ENCODE measurements around the gene COL1A2. TPM values are rescaled to one million over a fixed set of nuclear protein-coding genes. Genes with fewer than 3 reads are reported as not detected.

COL1A2 gene
- total RNA-seq, 1 donor, result 0.52 TPM

DNA sequence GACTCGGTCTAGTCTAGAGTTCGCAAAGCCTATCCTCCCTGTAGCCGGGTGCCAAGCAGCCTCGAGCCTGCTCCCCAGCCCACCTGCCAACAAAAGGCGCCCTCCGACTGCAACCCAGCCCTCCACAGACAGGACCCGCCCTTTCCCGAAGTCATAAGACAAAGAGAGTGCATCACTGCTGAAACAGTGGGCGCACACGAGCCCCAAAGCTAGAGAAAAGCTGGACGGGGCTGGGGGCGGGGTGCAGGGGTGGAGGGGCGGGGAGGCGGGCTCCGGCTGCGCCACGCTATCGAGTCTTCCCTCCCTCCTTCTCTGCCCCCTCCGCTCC is 622 bp upstream of the COL1A2 start:
- H3K4me1 ChIP-seq (ENCODE audit: insufficient read depth, low read length), result peaks cover 11% of the 10 kb centered on the region
- H3K4me3 ChIP-seq (ENCODE audit: low read length), result no peak overlapping the region
- peaks cover 18% of the 10 kb centered on the region for H3K27me3 ChIP-seq (ENCODE audit: insufficient read depth, low read length)
- no peaks in the 10 kb centered on the region for H3K9me3 ChIP-seq (ENCODE audit: low read depth, low read length)

DNA sequence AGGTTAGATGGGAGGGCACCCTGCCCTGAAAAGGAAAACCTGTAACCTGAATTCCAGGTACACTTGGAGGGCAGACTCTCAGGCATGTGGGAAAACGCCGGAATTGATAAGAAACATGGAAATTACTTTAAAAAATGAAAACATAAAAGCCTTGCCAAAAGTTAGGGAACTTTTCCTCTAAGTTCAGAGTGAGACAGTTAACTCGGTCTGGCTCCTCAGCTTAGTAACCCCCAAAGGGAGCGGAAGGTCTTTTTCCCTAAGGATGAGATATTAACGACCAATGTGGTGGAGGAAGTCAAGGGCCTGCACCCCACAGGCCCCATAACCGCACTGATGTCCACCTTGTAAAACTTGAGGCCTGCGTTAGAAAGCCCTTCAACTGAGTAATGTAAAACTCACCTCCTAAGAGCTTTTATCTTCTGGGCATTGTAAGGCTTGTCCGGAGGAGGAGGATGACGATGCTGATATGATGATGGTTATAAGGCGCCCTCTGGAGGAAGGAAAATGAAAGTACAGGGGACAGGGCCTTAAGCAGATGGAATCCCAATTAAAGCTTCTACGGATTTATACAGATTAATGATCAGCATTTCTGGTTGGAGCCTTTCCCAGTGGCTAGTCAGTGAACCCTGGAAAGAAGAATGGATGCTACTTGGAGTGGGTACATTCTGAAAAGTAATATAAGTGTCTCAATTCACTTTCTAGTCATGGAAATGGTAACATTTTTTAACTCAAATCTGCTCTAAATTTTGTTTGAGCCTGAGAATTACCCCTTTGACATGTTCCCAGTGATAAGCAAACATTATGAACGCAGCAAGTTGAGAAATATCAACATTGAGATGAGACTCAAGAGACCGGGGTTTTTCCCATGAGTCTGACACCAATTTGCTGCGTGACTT is 694 bp downstream of the COL1A2 start:
- Histone ChIP-seq H3K4me3 (ENCODE audit: low read length) (no peak overlapping the region), H3K27me3 (ENCODE audit: insufficient read depth, low read length) (peaks cover 22% of the 10 kb centered on the region), H3K4me1 (ENCODE audit: insufficient read depth, low read length) (peaks cover 11% of the 10 kb centered on the region), H3K9me3 (ENCODE audit: low read depth, low read length) (no peaks in the 10 kb centered on the region)

DNA sequence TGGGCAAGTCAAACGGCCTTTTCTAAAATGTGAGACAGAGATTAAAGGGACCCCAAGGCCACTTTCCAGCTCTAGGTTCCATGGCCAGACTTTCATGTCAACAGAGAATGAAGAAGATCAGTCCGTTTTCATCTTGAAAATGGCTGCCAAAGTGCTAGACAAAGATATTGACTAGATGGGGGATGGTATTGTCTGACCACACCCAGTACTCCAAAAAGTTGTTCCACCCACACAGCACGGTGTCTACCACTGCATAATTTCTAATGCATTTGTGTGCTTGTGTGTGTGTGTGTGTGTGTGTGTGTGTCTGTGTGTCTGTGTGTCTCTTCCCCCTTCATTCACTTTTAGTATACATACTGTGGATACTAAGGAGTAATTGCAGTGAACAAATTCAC is 1.3 kb downstream of the COL1A2 start:
- no peak overlapping the region for H3K4me3 ChIP-seq (ENCODE audit: low read length)
- H3K27me3 ChIP-seq (ENCODE audit: insufficient read depth, low read length), result peaks cover 22% of the 10 kb centered on the region
- peaks cover 11% of the 10 kb centered on the region for H3K4me1 ChIP-seq (ENCODE audit: insufficient read depth, low read length)
- H3K9me3 ChIP-seq (ENCODE audit: low read depth, low read length), result no peaks in the 10 kb centered on the region

DNA sequence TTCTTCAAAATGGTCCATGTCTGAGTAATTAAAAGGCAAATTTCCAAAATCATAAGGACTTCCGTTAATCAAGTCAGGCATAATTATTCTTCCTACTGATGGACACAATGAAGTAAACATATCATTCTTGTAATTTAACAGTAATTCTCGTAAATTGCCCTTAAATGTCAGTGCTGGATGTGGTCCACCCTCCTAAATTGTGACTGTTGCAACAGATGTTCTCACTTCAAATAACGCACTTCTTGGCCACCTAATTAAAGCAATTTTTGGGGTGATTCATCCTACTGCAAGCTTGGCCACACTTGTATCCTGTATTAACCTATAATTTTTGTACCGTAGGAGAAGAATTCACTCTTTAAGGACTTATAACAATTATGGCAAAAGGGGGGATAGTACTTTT is 1.9 kb downstream of the COL1A2 start:
- Histone ChIP-seq H3K9me3 (ENCODE audit: low read depth, low read length) (no peaks in the 10 kb centered on the region), H3K4me3 (ENCODE audit: low read length) (no peak overlapping the region), H3K4me1 (ENCODE audit: insufficient read depth, low read length) (peaks cover 11% of the 10 kb centered on the region), H3K27me3 (ENCODE audit: insufficient read depth, low read length) (peaks cover 22% of the 10 kb centered on the region)

DNA sequence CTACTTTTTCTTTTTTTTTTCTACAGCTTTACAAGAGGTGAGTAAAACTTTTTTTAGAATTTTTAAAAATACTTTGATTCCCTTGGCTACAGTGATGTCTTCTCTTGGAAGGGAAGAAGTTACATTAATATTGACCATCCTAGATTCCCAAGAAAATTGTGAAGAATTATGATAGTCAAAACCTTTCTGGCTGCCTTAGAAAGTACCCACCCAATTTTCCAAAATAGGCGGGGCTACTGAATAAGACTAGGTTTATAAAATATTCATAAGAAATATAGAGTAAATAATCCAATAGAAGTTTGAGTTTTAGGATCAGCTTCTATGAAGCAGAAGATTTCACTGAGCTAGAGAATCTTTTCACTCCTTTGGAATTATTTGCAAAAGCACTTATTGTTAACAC is 3.0 kb downstream of the COL1A2 start:
- H3K4me3 ChIP-seq (ENCODE audit: low read length), result no peak overlapping the region
- peaks cover 22% of the 10 kb centered on the region for H3K27me3 ChIP-seq (ENCODE audit: insufficient read depth, low read length)
- H3K4me1 ChIP-seq (ENCODE audit: insufficient read depth, low read length), result peaks cover 11% of the 10 kb centered on the region
- H3K9me3 ChIP-seq (ENCODE audit: low read depth, low read length), result no peaks in the 10 kb centered on the region

DNA sequence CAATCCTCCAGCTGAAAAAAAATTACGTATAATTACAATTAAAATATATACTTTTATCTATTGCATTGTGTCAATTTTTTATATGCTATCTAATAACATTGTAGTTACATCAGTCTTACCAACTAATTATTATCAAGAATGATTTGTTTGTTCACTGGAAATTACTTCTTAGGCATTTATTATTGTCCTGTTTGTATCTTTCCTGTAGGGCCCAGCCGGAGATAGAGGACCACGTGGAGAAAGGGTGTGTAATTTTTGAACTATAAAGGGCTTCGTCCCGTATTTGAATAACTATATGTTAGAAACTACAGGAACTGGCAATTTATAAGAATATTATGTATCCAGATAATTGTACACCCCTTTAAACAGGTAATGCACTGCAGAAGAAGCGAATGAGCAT is 4.1 kb downstream of the COL1A2 start:
- Histone ChIP-seq H3K9me3 (ENCODE audit: low read depth, low read length) (no peaks in the 10 kb centered on the region), H3K4me1 (ENCODE audit: insufficient read depth, low read length) (peaks cover 11% of the 10 kb centered on the region), H3K27me3 (ENCODE audit: insufficient read depth, low read length) (peaks cover 22% of the 10 kb centered on the region), H3K4me3 (ENCODE audit: low read length) (no peak overlapping the region)

DNA sequence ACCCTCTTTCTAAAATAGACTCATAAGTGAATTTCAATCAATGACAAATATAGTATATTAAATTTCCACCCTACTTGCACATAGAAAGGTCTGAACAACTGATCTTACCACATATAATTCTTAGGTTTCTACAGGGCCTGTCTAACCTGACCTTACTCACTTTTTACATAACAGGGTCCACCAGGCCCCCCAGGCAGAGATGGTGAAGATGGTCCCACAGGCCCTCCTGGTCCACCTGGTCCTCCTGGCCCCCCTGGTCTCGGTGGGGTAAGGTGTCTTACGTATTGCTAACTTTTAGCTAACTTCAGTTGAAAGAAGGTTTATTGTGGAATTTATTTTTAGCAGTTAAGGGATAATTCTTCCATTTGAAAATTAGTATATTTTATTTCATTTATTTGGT is 5.3 kb downstream of the COL1A2 start:
- Histone ChIP-seq H3K4me1 (ENCODE audit: insufficient read depth, low read length) (peaks cover 5% of the 10 kb centered on the region), H3K27me3 (ENCODE audit: insufficient read depth, low read length) (peaks cover 16% of the 10 kb centered on the region), H3K4me3 (ENCODE audit: low read length) (no peak overlapping the region), H3K9me3 (ENCODE audit: low read depth, low read length) (no peaks in the 10 kb centered on the region)

DNA sequence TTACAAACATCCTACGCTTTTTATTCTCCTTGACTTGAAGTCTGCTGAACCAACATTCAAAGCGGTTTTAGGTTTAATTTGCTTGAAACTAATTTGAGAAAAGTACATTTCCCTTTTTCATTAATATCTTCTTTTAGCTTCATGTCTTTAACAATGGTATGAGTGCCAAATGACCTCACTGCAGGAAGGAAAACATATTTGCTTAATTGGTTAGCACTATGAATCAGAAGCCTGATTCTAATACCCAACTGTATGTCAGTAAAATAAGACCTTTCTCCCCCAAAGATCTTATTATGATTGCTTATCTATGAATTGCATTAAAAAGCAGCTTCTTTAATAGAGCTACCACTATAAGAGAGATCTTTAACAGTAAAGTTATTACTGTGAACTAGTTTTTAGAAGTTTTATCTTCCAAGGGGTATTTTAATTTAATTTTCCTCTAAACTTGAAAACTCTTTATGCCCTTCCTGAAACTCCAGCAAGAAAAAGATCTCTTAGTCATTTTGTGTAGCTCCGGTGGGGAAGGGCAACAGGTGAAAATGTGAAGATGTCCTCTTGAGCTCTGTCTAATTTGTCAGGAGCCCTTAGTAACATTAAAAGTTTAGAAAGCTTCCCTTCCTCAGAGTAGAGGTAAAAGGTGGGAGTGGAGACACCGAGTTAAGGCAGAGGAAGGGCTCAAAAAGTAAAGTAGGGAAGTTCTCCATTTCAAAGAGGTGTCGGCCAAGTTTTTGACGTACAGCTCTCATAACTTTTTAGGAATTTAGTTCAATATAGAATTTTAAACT is 6.1 kb downstream of the COL1A2 start:
- no peaks in the 10 kb centered on the region for H3K9me3 ChIP-seq (ENCODE audit: low read depth, low read length)
- no peak overlapping the region for H3K4me3 ChIP-seq (ENCODE audit: low read length)
- no peaks in the 10 kb centered on the region for H3K4me1 ChIP-seq (ENCODE audit: insufficient read depth, low read length)
- peaks cover 8% of the 10 kb centered on the region for H3K27me3 ChIP-seq (ENCODE audit: insufficient read depth, low read length)

DNA sequence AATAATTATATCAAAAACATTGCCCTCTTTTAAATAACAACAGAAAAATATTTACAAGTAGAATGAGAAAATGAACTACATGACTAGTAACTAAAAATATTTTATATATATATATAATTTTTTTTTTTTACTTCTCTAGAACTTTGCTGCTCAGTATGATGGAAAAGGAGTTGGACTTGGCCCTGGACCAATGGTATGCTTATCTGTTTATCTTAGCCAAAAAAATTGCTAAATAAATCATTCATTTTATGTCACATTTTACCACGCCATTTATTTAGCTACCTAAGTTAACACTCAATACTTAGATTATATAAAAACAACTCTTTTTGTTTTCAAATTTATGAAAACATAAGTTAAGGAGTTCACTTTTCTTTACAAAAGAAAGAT is 6.7 kb downstream of the COL1A2 start:
- no peaks in the 10 kb centered on the region for H3K4me1 ChIP-seq (ENCODE audit: insufficient read depth, low read length)
- no peaks in the 10 kb centered on the region for H3K9me3 ChIP-seq (ENCODE audit: low read depth, low read length)
- no peak overlapping the region for H3K4me3 ChIP-seq (ENCODE audit: low read length)
- H3K27me3 ChIP-seq (ENCODE audit: insufficient read depth, low read length), result peaks cover 3% of the 10 kb centered on the region

DNA sequence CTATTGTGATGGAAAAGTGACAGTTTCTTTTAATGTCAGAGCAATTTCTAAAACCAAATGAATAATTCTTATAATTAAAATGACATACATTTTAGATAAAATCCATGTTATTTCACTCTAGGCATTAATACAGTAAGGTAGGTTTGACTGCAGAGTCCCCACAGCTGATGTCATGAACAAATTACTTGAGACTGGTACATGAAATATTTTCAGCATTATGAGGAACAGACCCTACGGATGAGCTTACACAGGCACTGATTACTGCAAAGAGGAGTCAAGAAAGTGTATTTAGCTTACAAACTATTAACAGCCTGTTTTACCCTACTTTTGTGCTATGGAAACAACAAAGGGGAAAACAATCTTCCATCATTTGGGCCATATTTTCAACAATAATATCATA is 8.9 kb downstream of the COL1A2 start:
- Histone ChIP-seq H3K9me3 (ENCODE audit: low read depth, low read length) (no peaks in the 10 kb centered on the region), H3K4me1 (ENCODE audit: insufficient read depth, low read length) (no peaks in the 10 kb centered on the region), H3K27me3 (ENCODE audit: insufficient read depth, low read length) (peaks cover 3% of the 10 kb centered on the region), H3K4me3 (ENCODE audit: low read length) (no peak overlapping the region)

DNA sequence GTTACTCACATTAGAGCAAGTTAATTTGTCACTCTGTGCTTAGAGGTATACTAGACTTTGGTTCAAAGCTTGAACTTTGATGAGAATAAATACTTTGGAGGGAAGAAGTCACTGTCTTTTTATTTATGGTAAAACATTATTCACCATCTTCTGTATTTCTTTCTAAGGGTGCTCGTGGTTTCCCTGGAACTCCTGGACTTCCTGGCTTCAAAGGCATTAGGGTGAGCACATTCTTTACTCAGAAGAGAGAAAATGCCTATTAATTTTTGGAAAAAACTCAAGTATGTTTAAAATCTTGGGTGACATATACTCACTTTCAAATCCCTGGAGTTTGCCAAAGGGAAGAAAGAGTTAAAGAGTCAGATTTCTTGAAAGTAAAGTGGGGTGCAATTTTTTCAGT is 10.8 kb downstream of the COL1A2 start:
- no peaks in the 10 kb centered on the region for H3K27me3 ChIP-seq (ENCODE audit: insufficient read depth, low read length)

DNA sequence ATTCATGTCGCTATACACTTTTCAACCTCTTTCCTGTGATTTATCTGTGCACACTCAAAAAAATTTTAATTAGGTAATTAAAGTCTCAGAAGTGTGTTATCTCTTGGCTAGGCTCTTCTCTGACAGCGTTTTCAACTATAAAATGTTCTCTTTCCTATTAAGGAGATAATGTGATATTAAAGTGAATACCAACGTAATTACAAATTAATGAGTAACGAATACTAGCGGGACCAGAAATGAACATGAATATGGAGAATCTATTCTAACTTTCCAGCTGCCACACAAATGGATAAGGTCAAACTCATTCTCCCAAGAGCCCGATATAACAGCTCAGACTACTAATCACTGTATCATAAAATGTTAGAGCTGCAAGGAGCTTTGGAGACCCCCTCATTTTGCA is 12.0 kb downstream of the COL1A2 start:
- Histone ChIP-seq H3K4me1 (ENCODE audit: insufficient read depth, low read length) (no peaks in the 10 kb centered on the region), H3K4me3 (ENCODE audit: low read length) (no peak overlapping the region), H3K9me3 (ENCODE audit: low read depth, low read length) (no peaks in the 10 kb centered on the region), H3K27me3 (ENCODE audit: insufficient read depth, low read length) (no peaks in the 10 kb centered on the region)

More for the DNA sequence above, 10.8 kb downstream of the COL1A2 start:
- H3K4me1 ChIP-seq (ENCODE audit: insufficient read depth, low read length), result no peaks in the 10 kb centered on the region
- no peaks in the 10 kb centered on the region for H3K9me3 ChIP-seq (ENCODE audit: low read depth, low read length)
- no peak overlapping the region for H3K4me3 ChIP-seq (ENCODE audit: low read length)

DNA sequence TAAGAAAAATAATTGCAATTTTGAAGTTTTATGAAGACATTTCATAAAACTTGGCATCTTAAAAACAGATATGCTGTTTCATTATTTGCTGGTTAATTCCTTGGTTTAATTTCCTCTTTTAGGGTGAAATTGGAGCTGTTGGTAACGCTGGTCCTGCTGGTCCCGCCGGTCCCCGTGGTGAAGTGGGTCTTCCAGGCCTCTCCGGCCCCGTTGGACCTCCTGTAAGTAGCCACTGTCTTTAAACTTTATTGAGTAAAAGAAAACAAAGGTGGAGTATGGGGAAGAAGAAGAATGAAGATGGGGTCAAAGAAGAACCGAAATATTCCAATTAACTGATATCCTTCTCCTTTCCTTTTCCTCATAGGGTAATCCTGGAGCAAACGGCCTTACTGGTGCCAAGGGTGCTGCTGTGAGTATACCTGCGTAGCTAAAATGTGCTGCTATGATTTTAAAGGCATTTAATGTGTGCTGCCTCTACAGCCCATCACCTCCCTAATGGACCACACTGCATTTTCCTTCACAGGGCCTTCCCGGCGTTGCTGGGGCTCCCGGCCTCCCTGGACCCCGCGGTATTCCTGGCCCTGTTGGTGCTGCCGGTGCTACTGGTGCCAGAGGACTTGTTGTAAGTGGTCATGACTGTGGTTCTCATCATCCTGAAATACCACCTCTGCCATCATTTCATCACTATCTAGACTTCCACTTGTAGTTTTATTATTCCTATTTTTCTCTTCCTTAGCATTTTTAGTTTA is 14.7 kb downstream of the COL1A2 start:
- no peaks in the 10 kb centered on the region for H3K27me3 ChIP-seq (ENCODE audit: insufficient read depth, low read length)
- H3K4me3 ChIP-seq (ENCODE audit: low read length), result no peak overlapping the region
- no peaks in the 10 kb centered on the region for H3K9me3 ChIP-seq (ENCODE audit: low read depth, low read length)
- H3K4me1 ChIP-seq (ENCODE audit: insufficient read depth, low read length), result no peaks in the 10 kb centered on the region

DNA sequence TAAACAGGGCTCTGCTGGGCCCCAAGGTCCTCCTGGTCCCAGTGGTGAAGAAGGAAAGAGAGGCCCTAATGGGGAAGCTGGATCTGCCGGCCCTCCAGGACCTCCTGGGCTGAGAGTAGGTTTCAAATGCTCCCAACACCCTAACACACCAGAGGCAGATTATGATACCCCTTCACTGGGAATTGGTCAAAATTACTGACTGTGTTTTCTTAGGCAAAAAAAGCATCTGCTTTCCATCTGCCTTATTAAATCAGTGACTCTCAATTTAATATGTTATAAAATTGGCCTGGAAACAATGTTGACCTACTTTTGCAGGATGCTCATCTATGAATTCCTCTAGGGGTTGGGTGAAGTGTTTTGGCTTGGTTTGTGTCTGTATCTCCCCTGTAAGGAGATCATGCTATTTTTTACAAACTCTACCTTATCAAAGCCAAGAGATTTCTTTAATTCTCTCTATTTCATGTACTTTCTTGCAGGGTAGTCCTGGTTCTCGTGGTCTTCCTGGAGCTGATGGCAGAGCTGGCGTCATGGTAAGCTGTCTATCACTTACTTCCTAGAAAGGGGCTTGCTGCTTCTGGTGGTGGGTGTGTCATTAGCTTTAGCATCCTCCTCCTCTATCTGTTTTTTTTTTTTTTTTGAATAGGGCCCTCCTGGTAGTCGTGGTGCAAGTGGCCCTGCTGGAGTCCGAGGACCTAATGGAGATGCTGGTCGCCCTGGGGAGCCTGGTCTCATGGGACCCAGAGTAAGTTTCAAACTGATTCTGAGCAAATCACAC is 15.9 kb downstream of the COL1A2 start:
- H3K4me3 ChIP-seq (ENCODE audit: low read length), result no peak overlapping the region
- H3K27me3 ChIP-seq (ENCODE audit: insufficient read depth, low read length), result no peaks in the 10 kb centered on the region
- H3K9me3 ChIP-seq (ENCODE audit: low read depth, low read length), result no peaks in the 10 kb centered on the region
- H3K4me1 ChIP-seq (ENCODE audit: insufficient read depth, low read length), result no peaks in the 10 kb centered on the region

DNA sequence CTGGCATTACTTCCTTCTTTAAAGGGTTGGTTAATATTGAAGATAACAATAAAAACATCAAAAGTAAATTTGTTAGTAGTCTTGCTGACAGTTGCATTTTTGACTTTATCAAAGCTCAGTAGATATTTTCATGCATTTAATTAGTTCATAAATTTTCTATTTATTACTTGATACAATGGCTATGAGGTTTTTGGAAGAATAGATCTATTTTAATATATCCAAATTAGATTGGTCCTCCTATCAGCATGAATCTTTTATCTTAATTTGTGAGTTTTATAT is 16.4 kb downstream of the COL1A2 start:
- H3K4me1 ChIP-seq (ENCODE audit: insufficient read depth, low read length), result no peaks in the 10 kb centered on the region
- no peaks in the 10 kb centered on the region for H3K27me3 ChIP-seq (ENCODE audit: insufficient read depth, low read length)
- no peaks in the 10 kb centered on the region for H3K9me3 ChIP-seq (ENCODE audit: low read depth, low read length)
- no peak overlapping the region for H3K4me3 ChIP-seq (ENCODE audit: low read length)

Data from mononuclear cell (primary cell).